HG03565 (cell line): ENCODE data around the gene SPNS2.
A peak's percentile ranks its signal among the peaks of the same experiment; 100 is the strongest.

ENCODE experiments used
- ATAC-seq: cut with Tn5 transposase; IDR thresholded peaks from one replicate; pipeline ENCODE4 v1.9.1; 2021; ENCODE audit warnings: mild to moderate bottlenecking, moderate library complexity; ENCODE audit not compliant: unreplicated experiment

The SPNS2 gene

DNA sequence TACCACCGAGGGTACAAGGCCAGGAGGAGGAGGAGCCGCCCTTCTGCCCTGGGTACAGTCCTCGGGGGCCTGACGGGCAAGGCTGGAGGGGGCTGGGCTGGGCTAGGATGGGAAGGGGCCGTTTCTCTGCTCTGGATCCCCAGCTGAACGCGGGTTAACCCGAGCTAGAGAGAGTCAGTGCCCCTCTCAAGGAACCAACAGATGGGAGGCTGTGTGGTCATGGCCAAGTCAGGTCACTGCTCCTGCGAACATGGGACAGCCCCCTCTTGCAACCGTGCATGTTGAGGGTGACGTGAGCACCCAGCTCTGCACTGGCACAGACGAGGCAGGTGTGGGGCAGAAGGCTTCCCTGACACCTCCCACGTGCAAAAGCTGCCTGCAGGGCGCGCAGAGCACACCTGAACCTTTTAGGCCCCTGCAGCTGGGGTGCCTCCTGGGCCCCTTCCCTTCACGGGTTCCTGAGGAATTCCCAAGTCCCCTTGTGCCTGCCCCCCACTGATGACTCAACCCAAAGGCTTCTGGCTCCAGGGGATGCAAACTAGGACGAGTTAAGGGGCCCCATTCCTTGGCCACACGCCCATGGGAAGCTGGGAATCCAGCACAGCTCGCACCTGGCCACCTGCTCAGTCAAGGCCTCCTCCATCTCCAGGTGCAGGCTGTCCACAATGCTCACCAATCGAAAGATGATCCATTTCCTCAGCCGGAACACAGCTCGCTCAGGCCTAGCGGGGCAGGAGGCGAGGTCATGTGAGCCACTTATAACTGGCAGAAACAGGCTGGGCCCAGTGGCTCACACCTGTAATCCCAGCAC is 50.2 kb downstream of the SPNS2 start:
- ATAC-seq: no peak

DNA sequence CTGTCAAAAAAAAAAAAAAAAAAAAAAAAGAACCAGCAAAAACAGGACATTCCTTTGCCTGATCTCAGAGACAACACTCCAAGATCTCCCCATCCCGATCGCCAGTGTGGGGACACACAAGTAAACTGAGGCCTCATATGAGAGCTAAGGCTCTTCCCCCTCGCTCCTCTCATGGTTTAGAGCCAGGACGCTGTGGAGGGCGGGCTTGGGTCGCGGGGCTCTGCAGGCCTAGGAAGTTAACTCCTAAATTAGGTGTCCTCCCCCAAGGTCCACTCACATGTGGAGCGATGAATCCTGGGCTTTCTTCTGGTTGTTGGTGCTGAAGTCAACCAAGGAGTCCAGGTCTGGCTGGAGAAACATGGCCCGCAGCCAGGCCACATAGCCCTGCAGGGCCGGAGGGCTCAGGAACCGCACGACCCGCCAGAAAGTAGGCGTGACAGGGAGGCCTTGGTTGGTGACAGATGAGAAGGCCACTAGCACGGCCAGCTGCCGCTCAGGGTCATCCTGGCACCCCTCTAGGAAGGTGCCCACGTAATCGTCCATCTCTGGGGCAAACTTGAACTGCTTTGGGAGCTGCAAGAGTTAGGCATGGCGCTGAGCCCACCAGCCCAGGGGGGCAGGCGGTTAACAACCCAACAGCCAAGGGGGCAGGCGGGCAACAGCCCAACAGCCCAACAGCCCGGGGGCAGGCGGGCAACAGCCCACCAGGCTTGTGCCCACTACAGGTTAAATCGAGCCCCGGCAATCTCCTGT is 51.3 kb downstream of the SPNS2 start:
- no peak for ATAC-seq

- ATAC-seq: no peak
Measured at GRCh38 chr17:4550534-4551039, 51.9 kb downstream of the SPNS2 start.

GRCh38 chr17:4551141-4551540 is 52.5 kb downstream of the SPNS2 start:
- ATAC-seq: no peak

DNA sequence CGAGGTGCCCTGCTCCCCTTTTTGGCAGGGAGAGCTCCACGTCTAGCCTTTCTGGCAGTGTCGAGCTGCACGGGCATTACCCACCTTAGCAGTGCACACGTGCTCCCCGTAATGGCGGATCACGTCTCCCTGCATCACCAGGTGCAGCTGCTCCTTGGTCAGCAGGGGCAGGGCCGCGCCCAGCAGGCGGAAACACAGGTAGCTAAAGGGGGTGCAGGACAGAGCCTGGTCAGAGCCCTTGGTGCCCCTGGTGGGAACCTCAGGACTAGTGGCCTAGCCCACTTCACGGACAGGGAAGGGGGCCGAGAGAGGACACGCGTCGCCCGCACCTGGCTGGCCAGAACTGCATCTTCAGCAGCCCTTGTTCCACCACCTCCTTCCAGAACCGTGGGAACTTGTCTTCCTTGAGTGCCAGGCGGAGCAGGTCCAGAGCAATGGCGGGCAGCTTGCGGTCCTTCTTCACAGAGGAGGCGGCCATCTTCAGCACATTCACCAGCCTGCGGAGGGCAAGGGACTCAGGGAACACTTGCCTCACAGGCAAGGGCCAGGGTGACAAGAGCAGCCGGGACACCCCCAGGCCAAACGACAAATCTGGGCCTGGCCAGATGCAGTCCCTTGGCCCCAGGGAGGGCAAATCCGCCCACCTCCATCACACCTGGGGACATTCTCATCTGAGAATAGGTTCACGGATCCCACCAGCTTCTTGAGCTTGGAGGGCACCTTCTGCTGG is 53.3 kb downstream of the SPNS2 start:
- ATAC-seq: no peak

DNA sequence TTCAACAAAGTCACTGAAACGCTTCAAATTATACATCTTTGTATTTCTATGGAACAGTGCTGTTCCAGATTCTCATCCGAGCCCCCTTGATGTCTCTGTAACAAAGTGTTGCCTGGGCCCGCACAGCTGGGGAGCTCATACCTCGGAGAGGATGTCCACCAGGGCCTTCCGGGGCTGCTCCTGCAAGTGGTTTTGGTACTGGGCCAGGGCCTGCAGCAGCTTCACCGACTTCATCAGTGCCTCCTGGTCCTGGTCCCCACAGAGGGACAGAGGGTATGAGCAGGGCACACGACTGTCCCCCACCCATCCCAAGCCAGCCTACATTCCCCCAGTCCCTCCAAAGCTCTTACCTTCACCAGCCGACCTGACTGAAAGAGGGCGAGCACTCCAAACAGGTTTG is 55.0 kb downstream of the SPNS2 start:
- no peak for ATAC-seq

DNA sequence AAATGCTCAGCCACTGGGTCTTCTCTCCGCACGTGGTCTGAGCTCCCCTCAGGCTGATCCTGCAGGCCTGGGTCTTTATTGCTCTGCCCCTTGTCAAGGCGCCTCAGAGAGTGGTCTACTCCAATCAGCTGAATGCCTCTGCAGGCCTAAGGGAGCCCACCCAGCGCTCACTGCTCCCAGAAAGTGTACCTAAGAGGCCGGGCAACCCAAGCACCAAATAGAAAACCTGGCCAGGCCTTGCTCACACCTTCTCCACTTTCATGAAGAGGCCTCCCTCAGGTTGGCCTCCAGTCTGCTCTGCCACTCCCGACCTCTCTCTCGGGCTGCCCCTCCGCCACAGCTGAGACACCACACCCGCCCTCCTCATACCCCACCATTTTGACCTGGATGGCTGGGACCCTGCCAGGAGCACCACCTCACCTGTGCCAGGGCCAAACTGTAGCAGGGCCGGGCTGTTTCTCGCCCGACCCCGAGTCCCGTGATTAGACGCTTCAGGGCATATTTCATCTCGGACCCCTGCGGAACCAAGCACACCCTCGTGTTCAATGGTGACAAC is 55.8 kb downstream of the SPNS2 start:
- ATAC-seq: no peak

DNA sequence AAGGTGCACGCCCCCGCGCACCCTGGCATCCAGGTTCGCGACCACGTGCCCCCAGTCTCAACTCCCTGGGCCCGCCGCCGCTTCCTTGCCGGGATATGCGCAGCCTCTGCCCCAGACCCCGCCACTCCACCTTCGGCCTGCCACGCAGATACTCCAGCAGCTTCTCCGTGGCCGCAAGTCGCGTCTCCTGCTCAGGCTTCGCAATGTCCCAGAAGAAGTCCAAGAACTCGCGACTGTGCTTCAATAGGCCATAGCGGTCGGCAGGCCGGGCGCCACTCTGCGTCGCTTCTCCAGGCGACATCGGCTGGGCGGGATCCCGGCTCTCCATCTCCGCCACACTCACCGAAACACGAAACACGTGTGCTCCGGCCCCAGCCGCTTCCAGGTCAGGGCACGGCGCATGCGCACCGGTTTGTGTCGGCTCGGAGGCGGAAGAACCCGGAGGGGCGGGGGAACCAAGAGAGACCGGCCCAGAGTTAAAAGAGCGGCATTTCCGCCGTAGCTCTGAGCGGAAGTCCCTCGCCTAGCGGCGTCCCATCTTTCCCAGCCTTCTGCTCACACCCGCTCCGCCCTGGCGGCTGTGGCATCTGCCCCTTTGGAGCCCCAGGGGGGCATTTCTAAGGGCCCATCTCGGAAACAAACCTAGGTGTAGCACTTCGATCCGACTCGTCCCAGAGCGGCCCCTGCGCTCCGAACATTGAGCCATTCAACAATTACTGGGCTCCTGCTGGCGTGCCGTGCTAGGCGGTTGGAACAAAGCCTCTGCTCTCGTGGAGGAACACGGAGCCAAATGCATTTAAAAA is 56.5 kb downstream of the SPNS2 start, which contains the start of gene MYBBP1A:
MYBBP1A (minus strand) TSS at position 388 of the 803 bp plus-strand sequence; CDS start at position 328, 60 bp downstream.
- peak; percentile 82 for ATAC-seq

GRCh38 chr17:4555873-4556759 is 57.4 kb downstream of the SPNS2 start:
- ATAC-seq: no peak

GRCh38 chr17:4556996-4557395 is 58.3 kb downstream of the SPNS2 start:
- no peak for ATAC-seq

- no peak for ATAC-seq
Measured at GRCh38 chr17:4557626-4558346, 59.1 kb downstream of the SPNS2 start.

DNA sequence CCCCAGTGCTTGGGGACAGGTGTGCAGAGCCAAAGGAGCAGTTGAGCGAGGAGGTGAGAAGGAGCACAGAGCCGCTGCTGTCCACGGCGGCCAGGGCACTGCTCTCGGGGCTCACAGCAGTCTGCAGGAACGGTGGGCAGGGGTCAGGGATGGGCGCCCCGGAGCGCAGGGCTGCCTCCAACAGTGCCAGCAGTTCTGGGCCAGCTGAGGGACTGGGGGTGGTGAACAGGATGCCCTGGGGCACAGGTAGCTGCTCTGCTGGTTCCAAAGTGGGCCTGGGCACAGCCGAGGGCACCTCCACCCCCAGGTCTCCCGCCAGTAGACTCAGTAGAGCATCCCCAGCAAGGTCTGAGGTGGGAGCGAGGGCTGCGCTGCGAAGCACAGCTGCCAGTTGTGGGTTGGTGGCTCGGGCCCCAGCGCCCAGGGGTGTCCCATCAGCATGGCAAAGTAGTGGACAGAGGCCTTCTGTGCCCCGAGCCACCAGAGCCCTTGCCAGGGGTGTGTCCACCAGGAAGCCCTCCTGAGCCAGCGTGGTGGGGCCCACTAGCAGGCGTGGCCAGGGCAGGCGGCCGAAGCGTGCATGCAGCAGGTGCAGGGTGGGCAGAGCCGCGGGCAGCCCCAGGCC is 59.8 kb downstream of the SPNS2 start:
- ATAC-seq: no peak

GRCh38 chr17:4559139-4559791 is 60.6 kb downstream of the SPNS2 start:
- no peak for ATAC-seq

GRCh38 chr17:4559966-4560365 is 61.3 kb downstream of the SPNS2 start:
- no peak for ATAC-seq

- no peak for ATAC-seq
Measured at GRCh38 chr17:4560421-4560820, 61.7 kb downstream of the SPNS2 start, which contains the start of gene GGT6. Gene GGT6, minus strand, starts transcription at chr17:4560577. Its CDS starts 56 bp downstream, at chr17:4560521.

GRCh38 chr17:4560837-4561256 is 62.2 kb downstream of the SPNS2 start:
- ATAC-seq: no peak
